Measurements from ENCODE around the gene MTFR2.

DNA sequence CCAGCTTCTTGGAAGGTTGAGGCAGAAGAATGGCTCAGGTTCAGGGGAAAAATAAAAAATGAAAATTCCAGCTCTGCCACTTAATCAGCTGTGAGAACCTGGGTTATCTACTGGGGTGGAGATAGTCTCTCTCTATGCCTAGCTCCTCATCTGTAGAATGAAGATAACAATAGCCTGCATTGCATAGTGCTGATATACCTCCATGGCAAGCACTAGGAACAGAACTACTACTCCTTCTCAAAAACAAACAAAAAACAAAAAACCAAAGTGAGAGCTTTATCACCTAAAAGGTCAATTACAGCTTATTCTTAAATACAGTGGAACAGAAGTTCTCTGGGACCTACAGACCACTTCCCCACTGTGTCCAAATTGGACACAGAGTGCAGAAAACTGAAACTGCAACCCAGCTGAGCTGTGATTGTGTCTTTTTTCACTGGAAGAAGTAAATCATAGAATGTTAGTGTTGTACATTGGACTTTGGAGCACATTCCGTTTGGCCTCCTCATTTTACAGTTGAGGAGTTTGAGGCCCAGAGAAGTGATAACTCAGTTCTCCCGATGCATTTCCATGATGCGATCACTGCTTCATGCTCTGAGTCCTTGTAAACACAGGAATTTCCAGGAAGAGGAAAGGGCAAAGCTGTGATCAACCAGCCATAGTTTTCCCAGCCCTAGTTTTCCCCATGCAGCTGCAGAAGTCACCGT lies 23.3 kb downstream of the MTFR2 start:
- TF ChIP-seq, protein P1, sequence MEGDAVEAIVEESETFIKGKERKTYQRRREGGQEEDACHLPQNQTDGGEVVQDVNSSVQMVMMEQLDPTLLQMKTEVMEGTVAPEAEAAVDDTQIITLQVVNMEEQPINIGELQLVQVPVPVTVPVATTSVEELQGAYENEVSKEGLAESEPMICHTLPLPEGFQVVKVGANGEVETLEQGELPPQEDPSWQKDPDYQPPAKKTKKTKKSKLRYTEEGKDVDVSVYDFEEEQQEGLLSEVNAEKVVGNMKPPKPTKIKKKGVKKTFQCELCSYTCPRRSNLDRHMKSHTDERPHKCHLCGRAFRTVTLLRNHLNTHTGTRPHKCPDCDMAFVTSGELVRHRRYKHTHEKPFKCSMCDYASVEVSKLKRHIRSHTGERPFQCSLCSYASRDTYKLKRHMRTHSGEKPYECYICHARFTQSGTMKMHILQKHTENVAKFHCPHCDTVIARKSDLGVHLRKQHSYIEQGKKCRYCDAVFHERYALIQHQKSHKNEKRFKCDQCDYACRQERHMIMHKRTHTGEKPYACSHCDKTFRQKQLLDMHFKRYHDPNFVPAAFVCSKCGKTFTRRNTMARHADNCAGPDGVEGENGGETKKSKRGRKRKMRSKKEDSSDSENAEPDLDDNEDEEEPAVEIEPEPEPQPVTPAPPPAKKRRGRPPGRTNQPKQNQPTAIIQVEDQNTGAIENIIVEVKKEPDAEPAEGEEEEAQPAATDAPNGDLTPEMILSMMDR (conservative IDR thresholded peaks at IDR 0.05; ENCODE audit: low read depth, low read length): no peak
- TF ChIP-seq EZH2 (IDR thresholded peaks at IDR 0.05; ENCODE audit: low read length, unreplicated experiment): no peak

All from PC-3 (cell line).